ENCODE data around the gene TMPRSS4. TPM values are rescaled to one million over a fixed set of nuclear protein-coding genes. Genes with fewer than 3 reads are reported as not detected.

TMPRSS4 gene
- total and polyA plus RNA-seq, 9 of the 15 experiments (the other 6 are each of a cell fraction or from before 2014, with no cell fraction given) = 4.0 to 10.0 (median 5.6) TPM

DNA sequence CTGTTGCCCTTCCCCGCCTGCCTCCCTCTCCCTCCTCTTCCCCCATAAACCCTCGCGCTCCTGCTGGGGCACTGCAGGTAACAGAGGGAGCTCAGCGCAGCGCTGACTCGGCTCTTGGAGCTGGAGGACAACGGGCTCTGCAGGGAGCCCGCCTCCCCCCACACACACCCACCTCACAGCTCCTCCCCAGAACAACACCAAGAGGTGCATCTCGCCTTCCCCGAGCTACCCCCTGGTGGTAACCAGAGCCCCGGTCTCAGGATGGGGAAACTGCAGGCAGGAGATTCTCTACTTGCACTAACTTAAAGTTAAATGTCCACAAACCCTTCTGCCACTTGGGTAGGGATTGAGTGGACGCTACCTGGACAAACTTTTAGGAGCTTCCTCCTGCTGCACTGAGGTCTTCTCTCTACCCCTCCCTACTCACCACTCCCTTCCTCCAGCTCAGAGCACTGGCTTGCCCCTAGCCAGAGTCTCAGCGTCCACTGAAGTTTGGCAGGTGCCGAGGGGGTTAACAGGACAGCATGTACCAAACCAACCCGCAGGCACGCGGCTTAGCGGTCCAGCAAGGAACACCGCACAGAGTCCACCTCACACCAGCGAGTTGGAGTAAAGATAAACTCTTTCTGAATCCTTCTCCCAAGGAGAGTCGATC is 79.8 kb downstream of the TMPRSS4 start:
- intact Hi-C loops (cut with micrococcal nuclease) = no loop called here
- Histone ChIP-seq H3K9ac (ENCODE audit: insufficient read depth in 1 of 2, low read depth in 2 of 2, low read length in 2 of 2) (no peak overlapping the region), H3K9me3 (replicated peaks; ENCODE audit: control insufficient read depth, insufficient read depth, low read depth, low read length) (no peaks in the 10 kb centered on the region), H3K36me3 (ENCODE audit: control insufficient read depth, insufficient read depth, low read length) (no peaks in the 10 kb centered on the region), H2AFZ (ENCODE audit: low read depth, low read length) (no peak overlapping the region), H3K27me3 (ENCODE audit: control insufficient read depth in 2 of 2, insufficient read depth in 2 of 2, low read length in 2 of 2) (peaks cover 50 to 96% of the 10 kb centered on the region in 2 experiments), H3K4me3 (no peak overlapping the region), H3K4me2 (ENCODE audit: insufficient read depth, low read length) (no peak overlapping the region), H3K9me1 (ENCODE audit: control insufficient read depth, insufficient read depth, low read length) (no peaks in the 10 kb centered on the region), H3K27ac (ENCODE audit: extremely low read depth, low read depth, low read length) (no peak overlapping the region), H3K79me2 (ENCODE audit: control insufficient read depth, insufficient read depth, low read length) (no peaks in the 10 kb centered on the region), H4K20me1 (replicated peaks; ENCODE audit: control insufficient read depth, insufficient read depth, low read length) (0 out of 2 replicates have a peak, but pooled peaks cover 4% of the 10 kb centered on the region), H3K4me1 (replicated peaks in 1 of 2; ENCODE audit: control insufficient read depth in 2 of 2, insufficient read depth in 2 of 2, low read length in 2 of 2) (peaks cover 0 to 16% of the 10 kb centered on the region in 2 experiments; a peak in 2 of 5 replicates)
- no TSS peak for BruUV-seq (replicated peaks)
- POLR2A ChIA-PET = interaction anchor here (0.6 to 1.8 kb wide), 5 partner anchors 8 to 540 kb away, joined by 3 to 7 read pairs (median 4); no protein-coding TSS in a partner anchor
- peak; percentile 19 to 53 (median 46) for DNase-seq (ENCODE audit: extremely low read depth in 1 of 4, low spot score in 3 of 4)
- ATAC-seq = peak; percentile 61
- WGBS (ENCODE audit: insufficient coverage, low coverage, missing lambda C conversion rate) = 1% methylated on average over 18 of the region's 21 CpGs
- FAIRE-seq = no peak
- in situ Hi-C loops (cut with MboI) = no loop called here
- no peak for TF ChIP-seq ZNF140 (CRISPR knock-in tag; IDR thresholded peaks at IDR 0.05)
- TF ChIP-seq DMBX1 (CRISPR knock-in tag; IDR thresholded peaks at IDR 0.05; ENCODE audit: borderline replicate concordance) = no peak
- TF ChIP-seq, protein P1, sequence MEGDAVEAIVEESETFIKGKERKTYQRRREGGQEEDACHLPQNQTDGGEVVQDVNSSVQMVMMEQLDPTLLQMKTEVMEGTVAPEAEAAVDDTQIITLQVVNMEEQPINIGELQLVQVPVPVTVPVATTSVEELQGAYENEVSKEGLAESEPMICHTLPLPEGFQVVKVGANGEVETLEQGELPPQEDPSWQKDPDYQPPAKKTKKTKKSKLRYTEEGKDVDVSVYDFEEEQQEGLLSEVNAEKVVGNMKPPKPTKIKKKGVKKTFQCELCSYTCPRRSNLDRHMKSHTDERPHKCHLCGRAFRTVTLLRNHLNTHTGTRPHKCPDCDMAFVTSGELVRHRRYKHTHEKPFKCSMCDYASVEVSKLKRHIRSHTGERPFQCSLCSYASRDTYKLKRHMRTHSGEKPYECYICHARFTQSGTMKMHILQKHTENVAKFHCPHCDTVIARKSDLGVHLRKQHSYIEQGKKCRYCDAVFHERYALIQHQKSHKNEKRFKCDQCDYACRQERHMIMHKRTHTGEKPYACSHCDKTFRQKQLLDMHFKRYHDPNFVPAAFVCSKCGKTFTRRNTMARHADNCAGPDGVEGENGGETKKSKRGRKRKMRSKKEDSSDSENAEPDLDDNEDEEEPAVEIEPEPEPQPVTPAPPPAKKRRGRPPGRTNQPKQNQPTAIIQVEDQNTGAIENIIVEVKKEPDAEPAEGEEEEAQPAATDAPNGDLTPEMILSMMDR (IDR thresholded peaks at IDR 0.05 in 2 of 3, conservative IDR thresholded peaks at IDR 0.05 in 1 of 3; ENCODE audit: insufficient read depth in 2 of 3, low read depth in 1 of 3, low read length in 3 of 3) = 0 out of 6 replicates have a peak, but pooled peaks of 1 of the 3 experiments have one; percentile 3
- TF ChIP-seq ZNF263 (CRISPR knock-in tag; IDR thresholded peaks at IDR 0.05; ENCODE audit: borderline replicate concordance) = peak; percentile 12; the same call in 1 of the 2 replicates
- CTCF ChIA-PET (ENCODE audit: low intra/inter-chr PET ratio) = no interaction called here
